D721Med (cell line): ENCODE measurements around the gene FMNL1.

Source experiments
- DNase-seq: peaks from one replicate; pipeline ENCODE4 v3.0.0; 2011; ENCODE audit warnings: low spot score; ENCODE audit not compliant: insufficient read length
- FAIRE-seq: peaks from 2 replicates; lab custom pipeline; 2011; peaks lifted over from hg19 to GRCh38; lab: Jason Lieb, UNC
- CTCF ChIP-seq: IDR thresholded peaks from 2 replicates; pipeline ENCODE4 v1.5.1; 2012; ENCODE audit warnings: mild to moderate bottlenecking, control low read depth; ENCODE audit not compliant: insufficient read depth; ENCODE audit errors: missing control alignments

Gene FMNL1

GRCh38 chr17:45232514-45233422 is 11.1 kb downstream of the FMNL1 start:
- FAIRE-seq = no peak
- DNase-seq = no peak
- no peak for TF ChIP-seq CTCF

GRCh38 chr17:45233423-45233924 is 11.8 kb downstream of the FMNL1 start:
- no peak for FAIRE-seq
- no peak for TF ChIP-seq CTCF
- no peak for DNase-seq

GRCh38 chr17:45234641-45235415 is 13.1 kb downstream of the FMNL1 start:
- TF ChIP-seq CTCF = peak; percentile 50
- DNase-seq = no peak
- no peak for FAIRE-seq

GRCh38 chr17:45235416-45236281 is 14.0 kb downstream of the FMNL1 start:
- peak; percentile 98 for TF ChIP-seq CTCF
- FAIRE-seq (no peak), DNase-seq (peak; percentile 92)

GRCh38 chr17:45236282-45236606 is 14.6 kb downstream of the FMNL1 start:
- FAIRE-seq (no peak), DNase-seq (no peak)
- TF ChIP-seq CTCF = no peak

- DNase-seq (no peak), FAIRE-seq (no peak)
- TF ChIP-seq CTCF = no peak
These were observed 16.0 kb downstream of the FMNL1 start for GRCh38 chr17:45237686-45238085.
